Stimulated activated naive CD8-positive, alpha-beta T cell treated with anti-CD3 and anti-CD28 coated beads, Interleukin-15, Interleukin-2, amounts not matched to agents 100 ng/mL and 50 ng/mL, for 24 hours (primary cell): ENCODE data around the gene FHIT.
"Not testable (repeated sequence)": the region's sequence is repeated elsewhere in the genome, so short reads cannot be mapped to it uniquely, and the experiment has no call there.

ENCODE experiments used
- H3K27ac Mint-ChIP-seq: one replicate; pipeline ENCODE4 v1.8.0; 2021; ENCODE audit warnings: mild to moderate bottlenecking, mixed read lengths
- H3K27me3 Mint-ChIP-seq: one replicate; pipeline ENCODE4 v1.8.0; 2021; ENCODE audit warnings: mixed read lengths
- H3K36me3 Mint-ChIP-seq: one replicate; pipeline ENCODE4 v1.8.0; 2021; ENCODE audit warnings: low read depth, mixed read lengths
- H3K4me1 Mint-ChIP-seq: one replicate; pipeline ENCODE4 v1.8.0; 2021; ENCODE audit warnings: low read depth, mixed read lengths
- H3K4me3 Mint-ChIP-seq: one replicate; pipeline ENCODE4 v1.8.0; 2021; ENCODE audit warnings: mild to moderate bottlenecking, mixed read lengths
- H3K9me3 Mint-ChIP-seq: one replicate; pipeline ENCODE4 v1.8.0; 2021; ENCODE audit warnings: mixed read lengths

FHIT gene

GRCh38 chr3:61248496-61248895 is 2.8 kb downstream of the FHIT start:
- H3K27me3 Mint-ChIP-seq, result peaks cover 6% of the 10 kb centered on the region
- no peak overlapping the region for H3K27ac Mint-ChIP-seq
- H3K4me1 Mint-ChIP-seq, result peaks cover 22% of the 10 kb centered on the region
- H3K4me3 Mint-ChIP-seq, result no peak overlapping the region
- no peaks in the 10 kb centered on the region for H3K36me3 Mint-ChIP-seq
- H3K9me3 Mint-ChIP-seq, result no peaks in the 10 kb centered on the region

- H3K9me3 Mint-ChIP-seq, result no peaks in the 10 kb centered on the region
- no peaks in the 10 kb centered on the region for H3K36me3 Mint-ChIP-seq
- no peak overlapping the region for H3K4me3 Mint-ChIP-seq
- H3K4me1 Mint-ChIP-seq, result peaks cover 18% of the 10 kb centered on the region
- H3K27me3 Mint-ChIP-seq, result peaks cover 1% of the 10 kb centered on the region
- H3K27ac Mint-ChIP-seq, result no peak overlapping the region
Observed at GRCh38 chr3:61247191-61247590, 4.1 kb downstream of the FHIT start.

GRCh38 chr3:61239871-61240270 is 11.4 kb downstream of the FHIT start:
- Mint-ChIP-seq H3K27me3 (no peaks in the 10 kb centered on the region), H3K4me3 (no peak overlapping the region), H3K9me3 (no peaks in the 10 kb centered on the region), H3K4me1 (peaks cover 3% of the 10 kb centered on the region), H3K27ac (no peak overlapping the region), H3K36me3 (no peaks in the 10 kb centered on the region)

GRCh38 chr3:61237858-61238257 is 13.4 kb downstream of the FHIT start:
- H3K27ac Mint-ChIP-seq, result no peak overlapping the region
- H3K9me3 Mint-ChIP-seq, result no peaks in the 10 kb centered on the region
- peaks cover 3% of the 10 kb centered on the region for H3K4me1 Mint-ChIP-seq
- H3K4me3 Mint-ChIP-seq, result no peak overlapping the region
- H3K27me3 Mint-ChIP-seq, result no peaks in the 10 kb centered on the region
- no peaks in the 10 kb centered on the region for H3K36me3 Mint-ChIP-seq

- H3K27me3 Mint-ChIP-seq, result no peaks in the 10 kb centered on the region
- no peak overlapping the region for H3K4me3 Mint-ChIP-seq
- H3K9me3 Mint-ChIP-seq, result no peaks in the 10 kb centered on the region
- H3K36me3 Mint-ChIP-seq, result no peaks in the 10 kb centered on the region
- peaks cover 3% of the 10 kb centered on the region for H3K4me1 Mint-ChIP-seq
- H3K27ac Mint-ChIP-seq, result no peak overlapping the region
Observed at GRCh38 chr3:61236556-61236955, 14.7 kb downstream of the FHIT start.

GRCh38 chr3:61233746-61234145 is 17.5 kb downstream of the FHIT start:
- Mint-ChIP-seq H3K27me3 (no peaks in the 10 kb centered on the region), H3K27ac (no peak overlapping the region), H3K9me3 (no peaks in the 10 kb centered on the region), H3K4me3 (no peak overlapping the region), H3K36me3 (no peaks in the 10 kb centered on the region), H3K4me1 (peaks cover 3% of the 10 kb centered on the region)

GRCh38 chr3:61231693-61232092 is 19.6 kb downstream of the FHIT start:
- no peak overlapping the region for H3K27ac Mint-ChIP-seq
- H3K27me3 Mint-ChIP-seq, result no peaks in the 10 kb centered on the region
- H3K4me1 Mint-ChIP-seq, result no peaks in the 10 kb centered on the region
- no peaks in the 10 kb centered on the region for H3K36me3 Mint-ChIP-seq
- H3K4me3 Mint-ChIP-seq, result no peak overlapping the region
- H3K9me3 Mint-ChIP-seq, result no peaks in the 10 kb centered on the region

GRCh38 chr3:61227799-61228198 is 23.5 kb downstream of the FHIT start:
- no peaks in the 10 kb centered on the region for H3K27me3 Mint-ChIP-seq
- H3K36me3 Mint-ChIP-seq, result no peaks in the 10 kb centered on the region
- H3K4me1 Mint-ChIP-seq, result no peaks in the 10 kb centered on the region
- no peaks in the 10 kb centered on the region for H3K9me3 Mint-ChIP-seq
- no peak overlapping the region for H3K4me3 Mint-ChIP-seq
- no peak overlapping the region for H3K27ac Mint-ChIP-seq

GRCh38 chr3:61226166-61226686 is 25.0 kb downstream of the FHIT start:
- H3K4me3 Mint-ChIP-seq, result no peak overlapping the region
- H3K27ac Mint-ChIP-seq, result no peak overlapping the region
- no peaks in the 10 kb centered on the region for H3K4me1 Mint-ChIP-seq
- no peaks in the 10 kb centered on the region for H3K36me3 Mint-ChIP-seq
- H3K27me3 Mint-ChIP-seq, result no peaks in the 10 kb centered on the region
- H3K9me3 Mint-ChIP-seq, result no peaks in the 10 kb centered on the region

GRCh38 chr3:61224823-61225222 is 26.4 kb downstream of the FHIT start:
- Mint-ChIP-seq H3K27me3 (no peaks in the 10 kb centered on the region), H3K36me3 (no peaks in the 10 kb centered on the region), H3K4me3 (no peak overlapping the region), H3K4me1 (no peaks in the 10 kb centered on the region), H3K9me3 (no peaks in the 10 kb centered on the region), H3K27ac (no peak overlapping the region)

GRCh38 chr3:61223451-61223850 is 27.8 kb downstream of the FHIT start:
- Mint-ChIP-seq H3K4me1 (no peaks in the 10 kb centered on the region), H3K27ac (no peak overlapping the region), H3K4me3 (no peak overlapping the region)

GRCh38 chr3:61222467-61222866 is 28.8 kb downstream of the FHIT start:
- Mint-ChIP-seq H3K4me3 (no peak overlapping the region), H3K27ac (no peak overlapping the region), H3K27me3 (no peaks in the 10 kb centered on the region), H3K9me3 (no peaks in the 10 kb centered on the region), H3K36me3 (no peaks in the 10 kb centered on the region), H3K4me1 (no peaks in the 10 kb centered on the region)

More at GRCh38 chr3:61223451-61223850, 27.8 kb downstream of the FHIT start:
- Mint-ChIP-seq H3K36me3 (no peaks in the 10 kb centered on the region), H3K9me3 (no peaks in the 10 kb centered on the region), H3K27me3 (no peaks in the 10 kb centered on the region)

GRCh38 chr3:61221759-61222362 is 29.4 kb downstream of the FHIT start:
- H3K27me3 Mint-ChIP-seq, result no peaks in the 10 kb centered on the region
- no peak overlapping the region for H3K4me3 Mint-ChIP-seq
- no peak overlapping the region for H3K27ac Mint-ChIP-seq
- H3K4me1 Mint-ChIP-seq, result no peaks in the 10 kb centered on the region
- H3K36me3 Mint-ChIP-seq, result no peaks in the 10 kb centered on the region
- H3K9me3 Mint-ChIP-seq, result no peaks in the 10 kb centered on the region

GRCh38 chr3:61218504-61218903 is 32.7 kb downstream of the FHIT start:
- Mint-ChIP-seq H3K27me3 (no peaks in the 10 kb centered on the region), H3K4me1 (no peaks in the 10 kb centered on the region), H3K36me3 (no peaks in the 10 kb centered on the region), H3K9me3 (no peaks in the 10 kb centered on the region), H3K27ac (no peak overlapping the region), H3K4me3 (no peak overlapping the region)

- not testable (repeated sequence) for H3K4me1 Mint-ChIP-seq, H3K4me3 Mint-ChIP-seq, H3K36me3 Mint-ChIP-seq, H3K9me3 Mint-ChIP-seq, H3K27ac Mint-ChIP-seq, H3K27me3 Mint-ChIP-seq
Observed at GRCh38 chr3:61216171-61216570, 35.1 kb downstream of the FHIT start.

GRCh38 chr3:61202086-61202485 is 49.2 kb downstream of the FHIT start:
- no peak overlapping the region for H3K27ac Mint-ChIP-seq
- no peak overlapping the region for H3K4me3 Mint-ChIP-seq
- no peaks in the 10 kb centered on the region for H3K27me3 Mint-ChIP-seq
- H3K36me3 Mint-ChIP-seq, result peaks cover 6% of the 10 kb centered on the region
- no peaks in the 10 kb centered on the region for H3K9me3 Mint-ChIP-seq
- H3K4me1 Mint-ChIP-seq, result no peaks in the 10 kb centered on the region
